ELF-1 (cell line): ENCODE data around the gene MAP3K20.
"Not testable (repeated sequence)": the region's sequence is repeated elsewhere in the genome, so short reads cannot be mapped to it uniquely, and the experiment has no call there.

Experiments used
- DNase-seq: peaks from one replicate; pipeline ENCODE4 v3.0.0-alpha.2; 2016; ENCODE audit warnings: low read depth, low spot score

The MAP3K20 gene

DNA sequence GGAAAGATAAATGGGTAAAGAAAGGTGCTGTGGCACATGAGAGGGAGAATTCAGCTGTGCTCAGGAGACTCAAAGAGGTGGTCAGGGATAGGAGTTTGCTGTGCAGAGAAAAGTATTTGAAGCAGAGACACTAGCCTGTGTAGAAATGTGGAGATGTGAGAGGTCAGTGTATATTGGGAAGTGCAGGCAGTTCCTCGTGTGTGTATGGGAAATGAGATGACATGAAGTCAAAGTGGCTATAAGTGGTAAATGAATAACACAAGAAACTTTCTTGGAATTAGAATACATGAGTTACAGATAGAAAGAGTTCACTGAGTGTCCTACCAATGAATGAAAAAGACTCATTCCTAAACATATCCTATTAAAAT lies 11.6 kb downstream of the MAP3K20 start:
- DNase-seq = no peak

DNA sequence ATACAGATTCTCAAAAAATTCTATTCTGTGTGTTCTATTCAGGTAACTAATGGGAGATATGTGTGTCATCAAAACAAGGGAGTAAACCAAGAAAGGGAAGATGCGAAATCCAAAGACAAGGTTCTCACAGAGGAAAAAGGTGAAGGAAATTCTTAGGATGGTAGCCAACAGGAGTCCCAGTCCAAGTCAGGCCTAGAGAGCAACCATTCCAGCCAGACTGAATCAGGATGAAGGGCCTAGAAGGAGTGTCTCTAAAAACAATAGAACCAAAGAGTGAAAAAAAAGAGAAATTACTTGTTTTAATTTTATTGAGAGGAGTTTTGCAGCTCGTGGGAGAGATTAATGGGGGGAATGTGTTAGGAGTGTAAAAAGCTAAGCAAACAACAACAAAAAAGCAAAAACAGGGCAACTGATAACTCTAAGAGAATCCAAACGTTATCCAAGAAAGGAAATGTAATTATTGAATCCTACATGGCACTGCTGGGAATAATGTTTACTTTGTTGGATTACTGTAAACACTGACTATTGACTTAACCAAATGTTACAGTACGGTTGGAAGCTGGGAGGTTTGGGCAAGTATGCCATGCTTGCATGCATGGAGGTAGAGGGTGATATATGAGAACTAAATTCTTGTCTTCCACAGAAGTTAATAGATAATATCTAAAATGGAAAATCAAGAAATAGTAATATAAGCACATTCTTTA lies 12.3 kb downstream of the MAP3K20 start:
- DNase-seq = no peak

DNA sequence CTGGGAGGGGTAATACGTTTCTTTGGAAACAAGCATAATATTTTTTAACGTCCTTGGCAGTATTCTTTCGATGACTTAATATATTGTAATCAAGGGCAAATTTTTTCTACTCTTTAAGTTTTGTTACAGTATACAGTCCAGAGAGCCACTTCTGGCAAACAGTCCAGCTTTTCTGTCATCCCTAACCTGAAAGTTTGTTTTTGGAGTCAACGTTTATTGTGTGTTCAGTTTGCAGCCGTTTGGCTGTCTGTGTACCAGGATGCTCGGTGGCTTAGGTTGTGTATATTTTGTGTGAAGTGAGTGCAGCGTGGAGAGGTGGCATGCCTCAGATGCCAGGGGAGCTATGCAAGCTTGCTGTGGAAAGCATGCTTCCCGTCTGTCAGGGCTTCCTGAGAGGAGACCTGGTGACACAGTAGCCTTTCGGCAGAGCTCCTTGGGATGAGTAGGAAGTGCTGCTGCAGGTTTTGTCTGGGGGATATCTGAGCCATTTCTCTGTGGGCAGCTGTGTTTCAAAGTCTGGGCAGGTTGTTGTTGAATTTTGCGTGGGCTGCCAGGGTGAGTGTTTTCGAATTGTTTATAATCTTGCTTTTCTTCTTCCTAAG lies 14.7 kb downstream of the MAP3K20 start:
- peak; percentile 16 for DNase-seq

DNA sequence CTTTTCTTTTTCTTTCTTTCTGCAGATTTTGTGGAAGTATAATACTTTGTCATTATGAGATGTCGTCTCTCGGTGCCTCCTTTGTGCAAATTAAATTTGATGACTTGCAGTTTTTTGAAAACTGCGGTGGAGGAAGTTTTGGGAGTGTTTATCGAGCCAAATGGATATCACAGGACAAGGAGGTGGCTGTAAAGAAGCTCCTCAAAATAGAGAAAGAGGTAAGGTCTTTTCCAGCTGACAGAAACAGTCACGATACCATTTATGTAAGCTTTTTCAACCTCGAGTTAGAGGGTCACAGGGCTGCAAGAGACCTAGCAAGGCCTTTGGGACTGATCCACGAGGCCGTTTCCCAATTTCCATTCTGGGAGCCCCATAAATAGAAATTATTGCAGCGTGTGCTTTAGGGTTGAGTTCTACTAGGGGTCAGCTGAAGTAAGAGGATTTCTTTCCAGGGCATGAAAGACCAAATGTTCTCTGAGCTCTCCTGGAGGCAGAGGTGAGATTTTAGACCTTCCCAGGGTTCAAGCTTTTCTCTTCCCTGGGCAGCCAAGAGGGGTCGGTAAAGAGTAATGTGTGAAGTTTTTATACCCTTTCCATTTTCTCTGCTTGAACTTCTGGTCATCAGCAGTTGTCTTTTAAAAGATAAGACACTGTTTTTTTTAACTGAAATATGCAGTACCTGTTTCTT lies 15.5 kb downstream of the MAP3K20 start:
- DNase-seq = peak; percentile 8

DNA sequence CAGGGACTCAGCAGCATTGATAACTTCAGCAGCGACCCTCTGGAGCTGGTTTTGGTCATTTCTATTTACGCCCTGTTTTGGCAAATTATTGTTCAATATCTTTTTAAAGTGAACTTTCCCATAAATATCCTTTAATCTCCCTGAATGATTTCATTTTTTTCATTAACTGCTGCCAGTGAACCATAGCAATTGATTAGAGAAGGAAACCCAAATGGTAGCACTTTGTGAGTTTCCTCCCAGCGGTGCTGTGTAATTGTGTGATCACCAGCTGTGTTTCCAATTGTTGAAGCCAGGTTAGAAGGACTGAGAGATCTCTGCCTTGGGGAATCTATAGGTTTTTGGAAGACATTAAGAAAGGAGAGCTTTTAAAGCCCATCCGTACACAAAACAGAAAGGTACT lies 16.3 kb downstream of the MAP3K20 start:
- no peak for DNase-seq

DNA sequence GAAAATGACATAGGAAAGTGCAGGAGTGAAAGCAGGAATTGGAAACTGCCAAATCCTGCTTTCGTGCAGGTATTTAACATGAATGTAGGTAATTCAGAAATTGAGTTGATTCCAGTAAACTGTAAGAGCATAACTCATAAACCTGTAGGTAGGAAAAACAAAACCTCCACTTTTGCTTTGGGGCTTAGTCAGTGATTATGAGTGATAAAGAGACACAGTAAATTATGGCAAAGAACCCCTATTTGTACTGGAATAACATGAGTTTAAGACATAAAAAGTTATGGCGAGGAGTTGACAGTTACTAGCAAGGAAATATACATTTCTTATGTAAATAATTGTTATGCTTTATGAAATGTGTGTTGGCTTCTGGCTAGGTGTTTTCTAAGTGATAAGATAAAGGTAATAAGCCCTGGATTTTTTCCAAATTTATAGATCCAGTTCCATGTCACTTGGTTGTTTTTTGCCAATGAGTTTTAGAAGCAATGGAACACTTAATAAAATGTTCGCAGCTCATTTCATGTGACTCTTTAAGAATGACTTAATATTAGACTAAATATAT lies 17.3 kb downstream of the MAP3K20 start:
- DNase-seq = no peak

DNA sequence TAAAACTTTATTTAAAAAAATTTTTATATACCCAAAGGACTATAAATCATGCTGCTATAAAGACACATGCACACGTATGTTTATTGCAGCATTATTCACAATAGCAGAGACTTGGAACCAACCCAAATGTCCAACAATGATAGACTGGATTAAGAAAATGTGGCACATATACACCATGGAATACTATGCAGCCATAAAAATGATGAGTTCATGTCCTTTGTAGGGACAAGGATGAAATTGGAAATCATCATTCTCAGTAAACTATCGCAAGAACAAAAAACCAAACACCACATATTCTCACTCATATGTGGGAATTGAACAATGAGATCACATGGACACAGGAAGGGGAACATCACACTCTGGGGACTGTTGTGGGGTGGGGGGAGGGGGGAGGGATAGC lies 18.0 kb downstream of the MAP3K20 start:
- DNase-seq = not testable (repeated sequence)

DNA sequence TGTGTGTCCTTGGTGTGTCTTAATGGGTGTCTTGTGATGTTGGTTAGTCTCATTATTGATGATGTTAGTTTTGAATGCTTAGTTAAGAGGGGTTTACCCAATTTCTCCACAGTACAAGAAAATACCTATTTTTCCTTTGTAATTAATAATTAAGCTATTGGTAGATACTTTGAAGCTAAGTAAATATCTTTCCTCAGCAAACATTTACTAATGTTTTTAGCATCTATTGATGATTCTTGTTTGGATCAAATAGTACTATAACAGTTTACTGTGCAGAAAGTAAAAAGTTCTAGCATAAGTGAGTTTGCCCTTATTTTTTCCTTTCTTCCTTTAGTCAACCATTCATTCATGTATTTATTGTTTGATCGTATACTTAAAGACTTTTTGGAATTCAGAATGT lies 19.1 kb downstream of the MAP3K20 start:
- no peak for DNase-seq

DNA sequence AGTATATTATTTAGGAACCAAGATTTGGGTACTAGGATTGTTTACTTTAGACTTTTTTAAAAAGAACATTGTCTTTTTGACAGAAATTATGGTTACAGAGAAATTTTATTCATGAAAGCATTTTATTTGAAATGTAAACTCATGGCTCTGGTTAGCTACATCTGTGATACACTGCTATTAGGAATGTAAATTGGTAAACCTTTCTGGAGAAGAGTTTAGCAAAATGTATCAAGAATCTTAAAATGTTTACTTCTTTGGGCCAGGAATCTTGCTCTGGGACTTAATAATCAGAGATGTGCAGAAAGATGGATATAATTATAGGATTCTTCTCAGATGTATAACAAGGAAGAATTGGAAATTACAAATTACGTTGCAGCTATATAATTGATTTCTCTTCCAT lies 19.7 kb downstream of the MAP3K20 start:
- DNase-seq = no peak

DNA sequence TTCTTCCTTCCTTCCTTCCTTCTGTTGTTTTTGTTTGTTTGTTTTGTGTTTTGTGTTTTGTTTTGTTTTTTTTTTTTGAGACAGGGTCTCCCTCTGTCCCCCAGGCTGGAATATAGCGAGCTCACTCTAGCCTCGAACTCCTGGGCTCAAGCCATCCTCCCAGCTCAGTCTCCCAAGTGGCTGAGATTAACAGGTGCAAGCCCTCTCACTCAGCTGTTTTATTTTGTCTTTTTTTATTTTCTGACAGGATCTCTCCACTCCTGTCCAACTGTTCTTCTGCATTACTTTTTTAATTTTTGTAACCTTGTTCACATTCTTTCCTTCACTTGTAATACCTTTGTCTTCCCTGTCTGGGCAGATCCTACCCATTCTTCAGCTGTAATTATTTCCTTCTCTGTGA lies 23.6 kb downstream of the MAP3K20 start:
- no peak for DNase-seq

DNA sequence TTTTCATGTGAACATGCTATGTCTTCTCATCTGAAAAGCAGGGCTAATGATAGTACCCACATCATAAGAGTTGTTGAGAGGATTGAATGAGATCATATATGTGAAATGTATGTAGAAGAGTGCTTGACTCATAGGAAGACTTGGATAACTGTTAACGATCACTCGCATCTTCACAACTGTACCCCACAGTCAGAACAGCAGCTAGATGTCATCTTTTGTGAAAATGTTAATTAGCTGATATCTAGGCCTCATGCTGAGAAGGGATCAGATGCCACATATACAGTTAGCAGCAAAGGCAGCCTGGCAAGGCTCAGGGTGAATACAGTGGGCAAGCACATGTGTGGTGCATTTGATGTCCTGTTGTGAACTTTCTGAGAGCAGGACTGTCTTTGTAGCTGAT lies 24.2 kb downstream of the MAP3K20 start:
- no peak for DNase-seq

DNA sequence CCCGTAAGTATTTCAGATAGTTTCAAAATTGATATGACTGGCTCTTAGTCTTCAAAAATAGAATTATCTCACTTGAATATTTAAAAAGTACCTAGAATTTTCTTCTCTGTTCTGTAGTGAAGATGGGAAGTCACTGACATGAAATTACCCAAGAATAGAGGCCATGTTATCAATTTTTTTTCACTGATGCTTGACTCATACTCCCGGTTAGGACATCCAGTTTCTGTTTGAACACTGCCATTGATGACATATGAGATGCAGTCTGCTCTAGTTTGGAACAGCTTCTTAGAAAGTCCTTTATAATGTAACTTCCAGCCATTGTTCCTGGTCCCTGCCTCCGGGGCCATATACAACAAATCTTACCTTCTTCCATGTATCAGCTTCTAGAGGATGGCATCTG lies 26.0 kb downstream of the MAP3K20 start:
- DNase-seq = no peak

DNA sequence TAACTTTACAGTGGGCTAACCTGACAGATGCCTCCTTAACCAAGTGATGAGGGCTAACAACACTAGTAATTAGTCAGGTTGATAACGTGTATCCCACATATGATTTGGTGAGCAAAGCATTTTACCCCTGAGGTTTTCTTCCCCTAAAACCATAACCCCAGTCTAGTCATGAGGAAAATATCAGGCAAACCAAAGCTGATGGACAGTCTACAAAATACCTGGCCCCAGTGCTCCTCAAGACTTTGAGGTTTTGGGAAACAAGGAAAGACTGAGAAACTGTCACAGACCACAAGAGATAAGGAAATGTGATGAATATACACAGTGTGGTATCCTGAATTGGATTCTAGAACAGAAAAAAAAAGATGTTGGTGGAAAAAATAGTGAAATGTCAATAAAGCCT lies 28.5 kb downstream of the MAP3K20 start:
- no peak for DNase-seq

DNA sequence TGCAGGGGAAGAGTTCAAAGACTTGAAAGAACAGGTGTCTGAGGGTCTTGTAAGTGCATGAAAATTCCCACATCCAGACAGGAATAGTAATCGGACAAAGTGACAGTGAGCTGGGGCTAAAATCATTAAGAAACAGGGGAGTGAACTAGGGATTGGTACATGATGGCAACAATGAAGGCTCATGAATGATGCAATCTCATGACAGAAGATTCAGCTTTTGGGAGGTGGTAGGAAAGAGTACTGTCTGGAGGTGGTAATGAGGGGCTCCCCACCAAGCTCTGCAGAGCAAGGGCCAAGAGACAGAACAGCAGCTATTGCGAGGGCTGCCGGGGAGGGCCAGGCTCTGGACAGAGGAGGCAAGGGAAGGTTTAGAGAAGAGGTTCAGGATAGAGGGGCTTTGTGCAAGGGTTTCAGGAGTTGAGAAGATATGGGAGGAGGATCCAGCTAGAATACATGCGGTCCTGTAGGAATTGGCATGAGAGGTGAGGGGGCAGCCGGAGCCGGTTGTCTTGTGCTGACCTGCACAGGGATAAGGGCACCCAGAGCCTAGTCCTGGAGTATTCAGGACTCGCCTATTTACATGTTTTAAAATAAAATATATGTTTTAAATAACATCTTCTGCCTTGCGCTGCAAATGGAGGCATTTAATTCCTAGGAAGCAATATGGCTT lies 31.4 kb downstream of the MAP3K20 start:
- DNase-seq = no peak

DNA sequence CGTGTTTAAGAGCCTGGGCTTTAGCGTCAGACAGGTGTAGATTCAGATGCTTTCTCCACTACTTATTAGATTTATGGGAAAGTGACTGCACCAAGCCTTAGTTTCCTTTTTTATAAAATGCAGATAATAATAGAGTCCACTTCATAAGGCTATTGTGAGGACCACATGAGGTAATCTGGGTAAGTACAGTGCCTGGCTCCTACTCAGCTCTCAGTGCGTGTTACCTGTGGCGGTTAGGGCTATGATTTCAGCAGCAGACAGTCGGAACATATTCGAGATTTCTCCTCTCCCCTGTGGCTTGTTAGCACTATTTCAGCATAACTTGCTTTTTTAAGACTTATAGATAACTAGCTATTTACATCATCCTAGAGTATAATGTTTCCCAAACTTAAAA lies 32.0 kb downstream of the MAP3K20 start:
- DNase-seq = no peak

DNA sequence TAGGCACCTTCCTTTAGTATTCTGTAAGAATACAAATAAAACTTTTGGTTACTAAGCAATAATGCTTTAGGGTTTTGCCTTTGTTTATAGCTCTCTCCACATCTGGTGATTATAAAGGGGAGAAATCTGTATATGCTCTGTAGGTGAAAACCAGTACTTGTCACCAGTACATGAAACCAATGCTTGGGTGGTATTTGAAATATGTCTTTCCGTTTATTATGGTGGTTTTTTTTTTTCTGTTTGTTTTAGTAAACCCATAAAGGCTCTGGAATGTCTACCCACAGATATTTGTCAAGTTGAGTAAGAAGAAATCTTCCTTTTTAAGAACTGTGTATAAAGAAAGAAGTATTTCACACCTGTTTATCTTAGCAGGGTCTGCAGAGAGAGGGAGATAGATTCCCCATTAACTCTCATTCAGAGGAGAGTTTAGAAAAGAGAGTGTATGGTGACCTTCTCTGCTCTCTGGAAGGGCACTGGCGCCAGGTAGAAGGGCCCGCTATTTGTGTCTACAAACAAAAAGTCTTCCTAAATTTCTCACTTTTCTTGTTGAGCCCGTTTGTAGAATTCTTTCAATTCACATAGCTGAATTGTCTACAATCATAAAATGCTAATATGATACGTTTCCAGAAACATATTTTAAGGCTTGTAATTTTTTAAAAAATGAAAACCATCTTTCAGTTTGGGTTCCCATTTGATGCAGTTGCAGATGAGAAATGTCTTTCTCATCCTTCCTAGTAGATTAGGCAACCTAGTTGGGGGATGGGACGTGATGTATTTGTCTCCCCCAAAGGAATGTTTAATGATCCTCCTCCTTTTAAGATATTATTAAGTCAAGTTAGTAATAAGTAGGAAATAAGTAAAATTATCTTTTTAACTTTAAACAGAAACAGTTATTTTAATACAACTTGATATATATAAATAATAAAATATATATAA lies 33.9 kb downstream of the MAP3K20 start:
- DNase-seq = no peak

DNA sequence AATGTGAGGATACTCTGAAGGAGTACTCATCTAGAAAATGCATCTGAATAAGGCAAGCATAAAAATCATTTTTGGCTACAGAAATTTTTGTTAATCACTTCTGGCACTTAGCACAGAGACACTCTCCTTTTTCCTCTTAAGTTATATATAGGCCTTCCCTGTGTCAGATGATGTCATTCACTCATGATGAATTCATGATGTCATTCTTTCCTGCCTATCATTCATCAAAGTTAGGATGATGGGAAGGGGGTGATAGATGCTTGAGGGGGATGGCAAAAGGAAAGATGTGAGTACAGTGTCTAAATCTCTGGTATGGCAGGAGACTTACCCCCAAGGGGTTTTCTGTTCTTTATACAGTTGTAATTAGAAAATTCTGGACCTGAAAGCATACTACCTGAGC lies 42.0 kb downstream of the MAP3K20 start:
- DNase-seq = no peak

DNA sequence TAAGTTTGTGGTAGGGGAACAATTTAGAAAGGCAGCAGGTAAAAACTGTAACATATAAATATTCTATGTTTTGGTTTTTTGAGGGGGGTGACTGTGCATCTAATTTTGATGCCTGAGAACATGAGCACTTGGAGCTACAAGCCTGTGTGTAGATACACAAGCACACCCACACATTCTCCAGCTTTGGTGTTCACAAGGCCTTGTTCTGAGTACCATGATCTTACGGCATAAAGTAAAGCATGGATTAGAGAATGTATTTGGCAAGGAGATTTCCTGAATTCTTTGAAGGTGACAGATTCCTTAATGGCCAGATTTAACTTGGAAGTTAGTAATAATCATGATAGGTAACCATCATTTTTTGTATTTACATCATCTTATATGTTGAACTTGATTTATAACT lies 42.7 kb downstream of the MAP3K20 start:
- no peak for DNase-seq

DNA sequence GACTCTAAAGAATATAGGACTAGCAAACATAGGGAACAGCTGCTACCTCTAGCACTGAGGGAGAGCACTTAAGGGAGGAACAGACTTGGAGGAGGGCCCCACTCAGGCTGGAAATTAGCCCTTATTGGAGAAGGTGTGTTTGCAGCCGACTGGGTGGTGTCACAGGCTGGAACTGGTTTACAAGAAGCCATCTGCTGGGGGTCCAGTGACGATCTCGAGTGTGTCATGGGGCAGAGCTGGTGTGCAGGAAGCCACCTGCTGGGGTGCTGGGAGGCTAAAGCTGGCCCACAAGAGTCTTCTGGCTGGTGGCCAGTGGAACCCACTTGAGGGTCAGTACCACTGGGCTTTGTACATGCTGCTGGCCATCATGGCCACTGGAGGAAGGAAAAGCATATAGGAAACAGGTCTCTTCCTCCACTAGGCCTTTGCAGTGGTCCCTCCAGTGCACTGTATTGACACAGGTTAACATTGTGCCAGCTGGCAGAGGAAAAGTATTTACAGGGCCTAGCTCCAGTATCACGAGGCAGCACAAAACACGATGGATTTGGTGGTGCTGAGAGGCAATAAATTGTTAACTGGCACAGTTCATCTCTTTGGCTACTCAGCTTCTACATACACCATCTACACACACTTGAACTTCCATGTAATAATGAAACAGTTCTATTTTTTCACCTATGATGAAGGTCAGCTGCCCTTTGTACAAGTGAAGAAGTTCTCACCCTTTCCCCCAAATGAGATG lies 43.6 kb downstream of the MAP3K20 start:
- DNase-seq = no peak

DNA sequence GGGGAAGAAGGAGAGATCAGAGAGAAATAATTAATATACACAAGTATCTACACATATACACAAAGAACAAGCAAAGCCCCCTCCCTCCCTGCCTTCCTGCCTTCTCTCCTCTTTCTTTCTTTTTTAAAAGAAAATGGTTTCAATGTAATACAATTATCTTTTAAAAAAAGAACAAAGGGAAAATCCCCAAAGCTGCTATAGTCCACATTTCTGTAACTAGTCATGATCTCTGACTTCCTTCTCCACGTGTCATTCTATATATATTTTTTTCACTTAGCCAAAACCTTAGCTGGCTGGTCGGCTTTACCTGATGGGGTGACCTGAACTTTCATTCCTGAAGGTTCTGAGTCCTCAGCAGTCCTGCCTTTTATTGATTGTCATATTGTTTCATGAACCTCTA lies 44.3 kb downstream of the MAP3K20 start:
- DNase-seq = no peak

DNA sequence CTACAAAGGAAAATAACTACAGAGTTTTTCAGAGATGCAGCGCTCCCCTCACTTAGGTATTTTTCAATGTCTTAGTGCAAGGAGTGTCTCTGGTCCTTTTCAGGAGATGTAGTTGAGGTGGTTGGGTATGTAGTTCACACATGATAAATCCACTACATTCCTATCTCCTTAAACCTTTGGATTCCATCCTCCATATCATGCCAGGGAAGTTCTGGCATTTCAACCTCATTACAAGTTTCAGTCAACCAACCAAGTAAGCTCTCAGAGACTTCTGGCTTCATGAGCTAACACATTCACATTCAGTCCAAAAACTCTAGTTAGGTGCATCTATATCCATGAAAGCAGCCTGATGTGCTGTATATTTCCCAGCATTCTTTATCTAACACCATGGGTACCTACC lies 47.3 kb downstream of the MAP3K20 start:
- no peak for DNase-seq
